Fibroblast of lung (primary cell): Measurements from ENCODE around the gene PLCD4. TPM values are rescaled to one million over a fixed set of nuclear protein-coding genes. Genes with fewer than 3 reads are reported as not detected.

Experiments used
- DNase-seq, 2 donors: peaks; one replicate each; pipeline versions ENCODE4 v3.0.0 to v3.0.0-alpha.2; 2010; ENCODE audit warnings: low read depth in 2 of 2
- H2AFZ ChIP-seq: 2 replicates; pipeline ENCODE4 v1.5.1; 2012; ENCODE audit warnings: low read length, control low read depth, inconsistent platforms
- H3K27ac ChIP-seq: 2 replicates; pipeline ENCODE4 v1.5.1; 2011; ENCODE audit warnings: low read length, control low read depth; ENCODE audit not compliant: insufficient read depth
- H3K27me3 ChIP-seq: 2 replicates; pipeline ENCODE4 v1.5.1; 2011; ENCODE audit warnings: mild to moderate bottlenecking, low read length; ENCODE audit not compliant: control insufficient read depth, insufficient read depth
- H3K36me3 ChIP-seq: 2 replicates; pipeline ENCODE4 v1.5.1; 2011; ENCODE audit warnings: low read length; ENCODE audit not compliant: control insufficient read depth, insufficient read depth
- H3K4me1 ChIP-seq: 2 replicates; pipeline ENCODE4 v1.5.1; 2011; ENCODE audit warnings: low read length; ENCODE audit not compliant: control insufficient read depth, insufficient read depth; ENCODE audit errors: extremely low read depth
- H3K4me2 ChIP-seq: 2 replicates; pipeline ENCODE4 v1.5.1; 2011; ENCODE audit warnings: low read length, control low read depth; ENCODE audit not compliant: insufficient read depth; ENCODE audit errors: extremely low read depth
- H3K4me3 ChIP-seq, 4 experiments: fragments of 200-600 bp in 1 of 4; sonication (generic) in 1 of 4; replicated peaks in 1 of 4; 2 replicates each; pipeline ENCODE4 v1.5.1; 2011 to 2016; ENCODE audit warnings: low read length in 4 of 4, low read depth in 3 of 4, mild to moderate bottlenecking in 3 of 4, control low read depth in 2 of 4, inconsistent platforms in 1 of 4, mixed read lengths in 1 of 4; ENCODE audit not compliant: insufficient read depth in 1 of 4; ENCODE audit errors: control extremely low read depth in 1 of 4
- H3K79me2 ChIP-seq: 2 replicates; pipeline ENCODE4 v1.5.1; 2012; ENCODE audit warnings: mild to moderate bottlenecking, low read length, inconsistent platforms; ENCODE audit not compliant: control insufficient read depth, insufficient read depth
- H3K9ac ChIP-seq: 2 replicates; pipeline ENCODE4 v1.5.1; 2011; ENCODE audit warnings: mild to moderate bottlenecking, low read length, control low read depth; ENCODE audit not compliant: insufficient read depth
- H3K9me3 ChIP-seq: 2 replicates; pipeline ENCODE4 v1.5.1; 2012; ENCODE audit warnings: low read depth, low read length; ENCODE audit not compliant: control insufficient read depth, insufficient read depth
- H4K20me1 ChIP-seq: 2 replicates; pipeline ENCODE4 v1.5.1; 2011; ENCODE audit warnings: low read length; ENCODE audit not compliant: control insufficient read depth, insufficient read depth; ENCODE audit errors: extremely low read depth
- EZH2 ChIP-seq: IDR thresholded peaks from 2 replicates; pipeline ENCODE4 v1.5.1; 2012; ENCODE audit warnings: low read length, control low read depth, mild to moderate bottlenecking; ENCODE audit errors: missing control alignments
- polyA plus RNA-seq, 2 donors: library from polyadenylated mRNA; depleted of rRNA in 1 of 2; stranded (reverse) in 1 of 2; unstranded in 1 of 2; fragments of >200 nt; gene quantifications; 2 replicates each; pipeline ENCODE4 v1.2.1, GENCODE V29; 2011 to 2012; ENCODE audit warnings: missing spikeins in 1 of 2
- total RNA-seq: library from RNA; depleted of rRNA; stranded (reverse); fragments of >200 nt; gene quantifications from 2 replicates; pipeline ENCODE4 v1.2.1, GENCODE V29; 2014
- TF ChIP-seq, protein P1 (sequence below), 2 donors: IDR thresholded peaks in 1 of 2; conservative IDR thresholded peaks in 1 of 2; 1 replicate in 1 of 2; 2 replicates in 1 of 2; pipeline ENCODE4 v1.5.1; 2011 to 2012; ENCODE audit warnings: low read length in 2 of 2, control low read depth in 1 of 2, inconsistent platforms in 1 of 2, low read depth in 1 of 2, mild to moderate bottlenecking in 1 of 2

PLCD4 gene
- total and polyA plus RNA-seq, 2 donors (not counting 1 experiment from before 2014, with no cell fraction given): 5.8 to 10.7 TPM

DNA sequence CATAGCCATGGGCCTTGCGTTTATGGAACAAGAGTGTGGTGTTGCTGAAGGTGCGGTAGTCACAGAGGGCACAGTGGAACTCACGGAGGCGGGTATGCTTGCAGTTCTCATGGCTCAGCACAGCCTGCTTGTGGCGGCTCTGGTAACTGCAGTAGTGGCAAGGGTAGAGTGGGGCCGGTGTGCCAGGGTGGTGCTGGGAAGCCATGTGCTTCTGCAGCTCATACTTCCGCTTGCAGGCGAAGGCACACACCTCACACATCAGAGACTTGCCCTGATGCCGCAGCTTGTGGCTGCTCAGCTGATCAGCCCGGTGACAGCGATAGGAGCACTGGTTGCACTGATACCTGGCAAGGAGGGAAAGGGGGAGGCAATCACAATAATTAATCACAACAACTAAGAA, 37.0 kb downstream of the PLCD4 start:
- no peaks in the 10 kb centered on the region for H3K27me3 ChIP-seq
- H3K4me3 ChIP-seq: no peak overlapping the region
- no peak for DNase-seq
- H3K79me2 ChIP-seq: no peaks in the 10 kb centered on the region
- no peaks in the 10 kb centered on the region for H4K20me1 ChIP-seq
- peak overlapping the region; percentile 48 for H3K27ac ChIP-seq
- H3K36me3 ChIP-seq: peaks cover 19% of the 10 kb centered on the region
- H2AFZ ChIP-seq: no peak overlapping the region
- no peaks in the 10 kb centered on the region for H3K9me3 ChIP-seq
- no peak overlapping the region for H3K9ac ChIP-seq
- no peaks in the 10 kb centered on the region for H3K4me1 ChIP-seq
- TF ChIP-seq EZH2: no peak
- TF ChIP-seq, protein P1, sequence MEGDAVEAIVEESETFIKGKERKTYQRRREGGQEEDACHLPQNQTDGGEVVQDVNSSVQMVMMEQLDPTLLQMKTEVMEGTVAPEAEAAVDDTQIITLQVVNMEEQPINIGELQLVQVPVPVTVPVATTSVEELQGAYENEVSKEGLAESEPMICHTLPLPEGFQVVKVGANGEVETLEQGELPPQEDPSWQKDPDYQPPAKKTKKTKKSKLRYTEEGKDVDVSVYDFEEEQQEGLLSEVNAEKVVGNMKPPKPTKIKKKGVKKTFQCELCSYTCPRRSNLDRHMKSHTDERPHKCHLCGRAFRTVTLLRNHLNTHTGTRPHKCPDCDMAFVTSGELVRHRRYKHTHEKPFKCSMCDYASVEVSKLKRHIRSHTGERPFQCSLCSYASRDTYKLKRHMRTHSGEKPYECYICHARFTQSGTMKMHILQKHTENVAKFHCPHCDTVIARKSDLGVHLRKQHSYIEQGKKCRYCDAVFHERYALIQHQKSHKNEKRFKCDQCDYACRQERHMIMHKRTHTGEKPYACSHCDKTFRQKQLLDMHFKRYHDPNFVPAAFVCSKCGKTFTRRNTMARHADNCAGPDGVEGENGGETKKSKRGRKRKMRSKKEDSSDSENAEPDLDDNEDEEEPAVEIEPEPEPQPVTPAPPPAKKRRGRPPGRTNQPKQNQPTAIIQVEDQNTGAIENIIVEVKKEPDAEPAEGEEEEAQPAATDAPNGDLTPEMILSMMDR (conservative IDR thresholded peaks at IDR 0.05 in 1 of 2, IDR thresholded peaks at IDR 0.05 in 1 of 2; ENCODE audit: low read depth in 1 of 2, low read length in 2 of 2): no peak
- H3K4me2 ChIP-seq: no peak overlapping the region

GRCh38 chr2:218645126-218645525, 37.4 kb downstream of the PLCD4 start:
- H3K27ac ChIP-seq: peak overlapping the region; percentile 48
- no peaks in the 10 kb centered on the region for H3K4me1 ChIP-seq
- DNase-seq: peak; percentile 23 to 52
- H3K9me3 ChIP-seq: no peaks in the 10 kb centered on the region
- H3K9ac ChIP-seq: no peak overlapping the region
- H3K27me3 ChIP-seq: no peaks in the 10 kb centered on the region
- H3K79me2 ChIP-seq: no peaks in the 10 kb centered on the region
- H2AFZ ChIP-seq: no peak overlapping the region
- no peak overlapping the region for H3K4me2 ChIP-seq
- H4K20me1 ChIP-seq: no peaks in the 10 kb centered on the region
- H3K36me3 ChIP-seq: peaks cover 19% of the 10 kb centered on the region
- H3K4me3 ChIP-seq: no peak overlapping the region
- TF ChIP-seq, protein P1 (conservative IDR thresholded peaks at IDR 0.05 in 1 of 2, IDR thresholded peaks at IDR 0.05 in 1 of 2; ENCODE audit: low read depth in 1 of 2, low read length in 2 of 2): no peak
- no peak for TF ChIP-seq EZH2

GRCh38 chr2:218648088-218648786, 40.5 kb downstream of the PLCD4 start:
- peak; percentile 41 to 71 for DNase-seq
- Histone ChIP-seq H3K36me3 (peaks cover 17% of the 10 kb centered on the region), H3K9me3 (no peaks in the 10 kb centered on the region), H4K20me1 (no peaks in the 10 kb centered on the region), H3K4me2 (no peak overlapping the region), H3K27me3 (no peaks in the 10 kb centered on the region), H3K27ac (no peak overlapping the region), H3K79me2 (no peaks in the 10 kb centered on the region), H3K4me1 (no peaks in the 10 kb centered on the region), H2AFZ (no peak overlapping the region), H3K9ac (no peak overlapping the region), H3K4me3 (no peak overlapping the region)
- TF ChIP-seq, protein P1 (conservative IDR thresholded peaks at IDR 0.05 in 1 of 2, IDR thresholded peaks at IDR 0.05 in 1 of 2; ENCODE audit: low read depth in 1 of 2, low read length in 2 of 2): peak; percentile 91 to 97
- TF ChIP-seq EZH2: no peak
